Measurements from ENCODE around the gene ANXA2R. TPM values are rescaled to one million over a fixed set of nuclear protein-coding genes. Genes with fewer than 3 reads are reported as not detected.
"Not testable (repeated sequence)": the region's sequence is repeated elsewhere in the genome, so short reads cannot be mapped to it uniquely, and the experiment has no call there.

The ANXA2R gene
- total RNA-seq, result 1 to 10 TPM; 1.6 to 1.9 TPM
- long read RNA-seq, result 0 reads

GRCh38 chr5:43040287-43041098 lies at the start of gene ANXA2R:
ANXA2R (minus strand) TSS chr5:43040319; CDS start chr5:43040046, 273 bp downstream.
- intact Hi-C loops (cut with DNase I), result loop anchor here (2.0 to 5.0 kb wide), 4 partner anchors 33 to 133 kb away; no protein-coding TSS in a partner anchor
- ATAC-seq (peak; percentile 58 to 64), DNase-seq (peak; percentile 87)

GRCh38 chr5:43086118-43086908 lies 46.2 kb upstream of the ANXA2R start:
- intact Hi-C loops (cut with DNase I); DNase-seq; ATAC-seq: not testable (repeated sequence)

- intact Hi-C loops (cut with DNase I), result no loop called here
- no peak for ATAC-seq
- DNase-seq, result no peak
Observed at GRCh38 chr5:43085453-43085852, 45.3 kb upstream of the ANXA2R start.

- ATAC-seq; DNase-seq; intact Hi-C loops (cut with DNase I): not testable (repeated sequence)
Observed at GRCh38 chr5:43084468-43084867, 44.3 kb upstream of the ANXA2R start.

GRCh38 chr5:43081345-43081744 lies 41.2 kb upstream of the ANXA2R start:
- intact Hi-C loops (cut with DNase I); ATAC-seq; DNase-seq: not testable (repeated sequence)

- DNase-seq (no peak), ATAC-seq (peak in 1 of 2 donors; percentile 63)
- intact Hi-C loops (cut with DNase I), result no loop called here
Observed at GRCh38 chr5:43078956-43079355, 38.8 kb upstream of the ANXA2R start.

- DNase-seq; intact Hi-C loops (cut with DNase I); ATAC-seq: not testable (repeated sequence)
Observed at GRCh38 chr5:43077446-43078191, 37.5 kb upstream of the ANXA2R start.

GRCh38 chr5:43075319-43076293 lies 35.5 kb upstream of the ANXA2R start:
- peak; percentile 49 to 64 for ATAC-seq
- intact Hi-C loops (cut with DNase I), result no loop called here
- peak; percentile 70 for DNase-seq

- no peak for ATAC-seq
- intact Hi-C loops (cut with DNase I), result no loop called here
Observed at GRCh38 chr5:43074987-43075318, 34.8 kb upstream of the ANXA2R start.

GRCh38 chr5:43073597-43074546 lies 33.8 kb upstream of the ANXA2R start:
- DNase-seq (no peak), ATAC-seq (no peak)
- intact Hi-C loops (cut with DNase I), result no loop called here

More at GRCh38 chr5:43074987-43075318, 34.8 kb upstream of the ANXA2R start:
- DNase-seq, result no peak

GRCh38 chr5:43069401-43069720 lies 29.2 kb upstream of the ANXA2R start:
- not testable (repeated sequence) for DNase-seq, ATAC-seq
- intact Hi-C loops (cut with DNase I), result loop anchor here in 1 of 2 donors (5.0 kb wide), 1 partner anchor 38 kb away; no protein-coding TSS in a partner anchor

- intact Hi-C loops (cut with DNase I), result loop anchor here in 1 of 2 donors (5.0 kb wide), 1 partner anchor 39 kb away; no protein-coding TSS in a partner anchor
- no peak for ATAC-seq
- DNase-seq, result no peak
Observed at GRCh38 chr5:43068037-43068436, 27.9 kb upstream of the ANXA2R start.

GRCh38 chr5:43066799-43067741 lies 27.0 kb upstream of the ANXA2R start:
- ATAC-seq (peak; percentile 70 to 71), DNase-seq (peak; percentile 89)
- intact Hi-C loops (cut with DNase I), result loop anchor here in 1 of 2 donors (5.0 kb wide), 1 partner anchor 40 kb away; no protein-coding TSS in a partner anchor

GRCh38 chr5:43065948-43066798 lies 26.1 kb upstream of the ANXA2R start:
- DNase-seq (peak; percentile 80), ATAC-seq (peak; percentile 61 to 69)
- intact Hi-C loops (cut with DNase I), result loop anchor here in 1 of 2 donors (2.0 to 5.0 kb wide), 2 partner anchors 41 to 57 kb away; no protein-coding TSS in a partner anchor
